ENCODE data around the gene TACR3. TPM values are rescaled to one million over a fixed set of nuclear protein-coding genes. Genes with fewer than 3 reads are reported as not detected.
"Not testable (repeated sequence)": the region's sequence is repeated elsewhere in the genome, so short reads cannot be mapped to it uniquely, and the experiment has no call there.

The TACR3 gene
- total and polyA plus RNA-seq, 2 of the 4 experiments (the other 2 are of a cell fraction), result not detected

DNA sequence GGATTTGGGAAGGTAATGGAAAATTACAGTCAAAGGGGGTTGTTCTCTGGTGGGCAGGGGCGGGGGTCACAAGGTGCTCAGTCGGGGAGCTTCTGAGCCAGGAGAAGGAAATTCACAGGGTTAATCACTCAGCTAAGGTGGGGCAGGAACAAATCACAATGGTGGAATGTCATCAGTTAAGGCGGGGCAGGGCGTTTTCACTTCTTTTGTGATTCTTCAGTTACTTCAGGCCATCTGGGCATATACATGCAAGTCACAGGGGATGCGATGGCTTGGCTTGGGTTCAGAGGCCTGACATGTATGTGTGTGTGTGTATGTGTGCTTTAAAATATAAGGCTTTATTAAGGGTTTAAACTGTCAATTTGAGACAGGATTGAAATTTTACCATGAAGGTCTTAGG, 160.6 kb downstream of the TACR3 start:
- H3K27ac ChIP-seq (ENCODE audit: insufficient read depth, low read length); H2AK9ac ChIP-seq (replicated peaks; ENCODE audit: low read depth, low read length, poor library complexity); H3K4me1 ChIP-seq (ENCODE audit: control insufficient read depth, insufficient read depth, low read length); H3K36me3 ChIP-seq (ENCODE audit: control insufficient read depth, insufficient read depth, low read length); dilution Hi-C loops (cut with HindIII; ENCODE audit: low sequenced_read_pairs, unreplicated experiment); in situ Hi-C loops (cut with MboI; ENCODE audit: low sequenced_read_pairs); BruUV-seq (replicated peaks); POLR2A ChIA-PET (ENCODE audit: unreplicated experiment); DNase-seq; H3K56ac ChIP-seq (ENCODE audit: extremely low read depth, insufficient read depth, low read length); H4K8ac ChIP-seq (ENCODE audit: low read depth in 2 of 2, low read length in 2 of 2); H3K18ac ChIP-seq (ENCODE audit: low read depth, low read length); H2BK5ac ChIP-seq (ENCODE audit: low read depth, low read length, poor library complexity, severe bottlenecking); H2BK15ac ChIP-seq (ENCODE audit: low read depth, low read length); H3K23ac ChIP-seq (ENCODE audit: low read depth, low read length); H4K91ac ChIP-seq (ENCODE audit: insufficient read depth, low read depth, low read length); intact Hi-C loops (cut with micrococcal nuclease); H3K4ac ChIP-seq (ENCODE audit: low read depth, low read length); H3K4me3 ChIP-seq (ENCODE audit: insufficient read depth, low read depth, low read length); H3K4me2 ChIP-seq (ENCODE audit: low read depth, low read length); H4K20me1 ChIP-seq (ENCODE audit: insufficient read depth, low read length); H3K9ac ChIP-seq (ENCODE audit: low read depth, low read length); H2BK120ac ChIP-seq (ENCODE audit: low read depth, low read length); H3K9me3 ChIP-seq (ENCODE audit: control insufficient read depth, insufficient read depth, low read length); H3K27me3 ChIP-seq (ENCODE audit: control insufficient read depth, insufficient read depth, low read length); H2AFZ ChIP-seq (replicated peaks; ENCODE audit: low read length, poor library complexity); CTCF ChIA-PET; H2BK20ac ChIP-seq (ENCODE audit: low read depth, low read length); H3K9me1 ChIP-seq (ENCODE audit: insufficient read depth, low read length); H3K14ac ChIP-seq (replicated peaks; ENCODE audit: low read depth, low read length); H4K5ac ChIP-seq (ENCODE audit: low read depth, low read length); H3K79me1 ChIP-seq (ENCODE audit: low read depth in 1 of 2, low read length in 2 of 2); ATAC-seq (ENCODE audit: low read depth); H2AK5ac ChIP-seq (ENCODE audit: low read depth, low read length): not testable (repeated sequence)
- no CpG with 5 or more reads among the region's 5 CpGs for WGBS, 2 experiments (ENCODE audit: extremely low coverage in 2 of 2, insufficient read length in 1 of 2)

Measured in IMR-90 (cell line).